Fibroblast of peridontal ligament (primary cell): ENCODE data around the gene FMNL1.
A peak's percentile ranks its signal among the peaks of the same experiment; 100 is the strongest.

Source experiments
- DNase-seq: peaks from one replicate; pipeline ENCODE4 v3.0.0-alpha.2; 2010; ENCODE audit errors: extremely low read depth

Gene FMNL1

GRCh38 chr17:45279898-45280297, 58.2 kb downstream of the FMNL1 start:
- DNase-seq, result no peak

GRCh38 chr17:45282683-45283644, 61.3 kb downstream of the FMNL1 start:
- DNase-seq, result no peak

GRCh38 chr17:45283711-45284110, 62.0 kb downstream of the FMNL1 start:
- no peak for DNase-seq

GRCh38 chr17:45284176-45285140, 62.8 kb downstream of the FMNL1 start:
- DNase-seq, result no peak

- no peak for DNase-seq
Measured at GRCh38 chr17:45286286-45286685, 64.6 kb downstream of the FMNL1 start.

GRCh38 chr17:45287526-45288500, 66.1 kb downstream of the FMNL1 start:
- DNase-seq, result no peak

GRCh38 chr17:45288825-45289224, 67.1 kb downstream of the FMNL1 start:
- no peak for DNase-seq

- DNase-seq, result no peak
Measured at GRCh38 chr17:45289301-45290268, 67.9 kb downstream of the FMNL1 start.

- no peak for DNase-seq
Measured at GRCh38 chr17:45290269-45290765, 68.6 kb downstream of the FMNL1 start.

- no peak for DNase-seq
Measured at GRCh38 chr17:45291171-45291805, 69.6 kb downstream of the FMNL1 start.

GRCh38 chr17:45292696-45293412, 71.2 kb downstream of the FMNL1 start:
- DNase-seq, result no peak

GRCh38 chr17:45293413-45294211, 71.9 kb downstream of the FMNL1 start:
- DNase-seq, result peak; percentile 88

GRCh38 chr17:45294506-45294905, 72.8 kb downstream of the FMNL1 start:
- DNase-seq, result peak; percentile 91

GRCh38 chr17:45296003-45296832, 74.5 kb downstream of the FMNL1 start:
- DNase-seq, result no peak

- no peak for DNase-seq
Measured at GRCh38 chr17:45296833-45297124, 75.1 kb downstream of the FMNL1 start.
